Amniotic stem cell (primary cell): Measurements from ENCODE around the gene ASB9.
"Not testable (repeated sequence)": the region's sequence is repeated elsewhere in the genome, so short reads cannot be mapped to it uniquely, and the experiment has no call there.

ENCODE experiments used
- DNase-seq: peaks from one replicate; lab custom pipeline; 2025; lab: John Stamatoyannopoulos, UW

The ASB9 gene

GRCh38 chrX:15269618-15270521 is at the start of gene ASB9:
Gene ASB9 (minus strand): TSS chrX:15270083. CDS start chrX:15269874, 209 bp downstream.
- DNase-seq = peak; percentile 7

- no peak for DNase-seq
Observed at GRCh38 chrX:15319075-15319474, 49.2 kb upstream of the ASB9 start.

DNA sequence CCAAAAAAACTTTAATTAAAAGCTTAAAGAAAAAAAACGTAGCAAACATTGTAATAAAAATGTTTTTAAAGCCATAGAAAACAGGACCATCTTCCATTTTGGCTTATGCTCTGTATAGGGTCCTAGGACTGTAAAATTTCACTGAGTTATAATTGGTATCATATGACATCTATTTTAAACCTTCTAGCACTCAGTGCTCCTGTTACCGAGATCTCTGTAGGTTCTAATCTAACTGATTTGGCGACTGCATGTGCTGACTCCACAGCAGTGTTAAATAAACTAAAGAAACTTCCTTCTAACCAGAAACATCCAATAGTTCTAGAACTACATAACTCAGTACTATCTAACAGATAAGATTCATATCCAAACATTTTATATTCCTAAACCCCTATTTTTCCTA is 45.6 kb upstream of the ASB9 start, which contains the start of gene ASB11:
TSS of gene ASB11 (minus strand) at position 132 of the 400 bp plus-strand sequence. CDS start at position 97, 35 bp downstream.
- no peak for DNase-seq

DNA sequence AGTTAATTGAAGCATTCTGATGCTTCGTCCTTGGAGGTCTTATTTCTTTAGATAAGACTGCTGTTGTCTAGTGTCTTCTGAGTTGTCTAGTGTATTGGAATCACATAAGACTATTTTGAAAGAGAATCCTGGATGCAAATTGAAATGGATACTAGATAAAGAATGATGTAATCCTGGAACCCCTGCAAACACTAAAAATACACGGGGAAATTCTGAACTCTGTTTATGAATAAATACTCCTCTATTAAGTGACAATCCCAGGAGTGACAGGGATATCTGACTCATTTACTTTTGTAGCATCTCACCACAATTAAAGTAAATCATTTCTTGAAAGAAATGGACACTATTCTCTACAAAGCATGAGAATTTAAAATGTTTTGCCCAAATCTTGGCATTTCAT is 44.6 kb upstream of the ASB9 start:
- no peak for DNase-seq

DNA sequence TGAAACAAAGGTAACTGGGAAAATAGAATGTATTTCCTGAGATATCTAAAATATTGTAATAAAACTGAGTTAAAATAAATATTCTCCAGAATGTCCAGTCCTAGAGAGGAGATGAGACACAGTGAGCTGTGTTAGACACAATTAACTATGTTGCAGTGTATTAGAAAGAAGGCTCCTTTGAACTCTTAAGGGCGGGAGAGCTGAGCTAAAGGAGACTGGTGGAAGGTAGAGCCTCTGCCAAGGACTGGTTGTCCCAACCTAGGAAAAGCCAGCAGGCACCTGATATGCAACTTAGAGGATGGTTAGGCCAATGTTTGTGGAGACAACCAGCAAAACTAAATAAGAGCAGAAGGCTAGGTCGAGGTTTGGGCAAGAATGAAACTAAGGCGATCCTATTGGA is 41.2 kb upstream of the ASB9 start:
- DNase-seq = no peak

- DNase-seq = no peak
Observed at GRCh38 chrX:15310117-15310516, 40.2 kb upstream of the ASB9 start.

- DNase-seq = not testable (repeated sequence)
Observed at GRCh38 chrX:15305899-15306298, 36.0 kb upstream of the ASB9 start.

DNA sequence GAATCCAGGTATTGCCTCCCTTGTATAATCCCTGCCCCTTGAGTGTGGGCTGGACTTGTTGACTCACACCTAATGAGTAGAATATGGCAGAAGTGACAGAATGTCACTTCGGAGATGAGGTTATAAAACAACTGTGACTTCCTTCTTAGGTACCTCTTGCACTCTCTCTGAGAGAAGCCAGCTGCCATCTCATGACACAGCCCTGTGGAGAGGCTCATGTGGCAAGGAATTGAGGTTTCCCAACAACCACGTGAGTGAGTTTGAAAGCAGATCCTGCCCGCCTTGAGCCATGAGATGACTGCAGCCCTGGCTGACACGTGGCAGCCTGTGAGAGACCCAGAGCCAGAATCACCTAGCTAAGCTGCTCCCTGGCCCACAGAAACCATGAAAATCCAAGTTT is 32.0 kb upstream of the ASB9 start:
- no peak for DNase-seq

GRCh38 chrX:15299941-15300851 is 30.3 kb upstream of the ASB9 start:
- no peak for DNase-seq

DNA sequence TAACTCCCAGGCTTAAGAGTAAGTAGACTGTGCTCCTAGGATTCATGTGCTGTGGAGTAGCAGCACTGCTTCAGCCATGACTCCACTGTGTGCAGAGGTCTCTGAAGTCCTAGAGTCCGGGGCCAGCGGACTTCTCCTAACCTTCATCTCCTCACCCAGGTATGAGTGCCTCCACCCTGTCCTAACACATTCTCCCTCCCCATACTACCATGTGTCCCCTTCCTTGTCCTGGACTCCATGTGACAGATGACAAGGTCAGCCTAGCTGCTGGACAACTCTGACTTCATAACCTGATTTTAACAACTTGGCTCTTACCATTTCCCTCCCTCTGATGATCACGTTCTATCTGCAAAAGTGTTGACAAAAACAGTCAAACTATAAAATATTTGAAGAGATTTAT is 28.9 kb upstream of the ASB9 start:
- no peak for DNase-seq

DNA sequence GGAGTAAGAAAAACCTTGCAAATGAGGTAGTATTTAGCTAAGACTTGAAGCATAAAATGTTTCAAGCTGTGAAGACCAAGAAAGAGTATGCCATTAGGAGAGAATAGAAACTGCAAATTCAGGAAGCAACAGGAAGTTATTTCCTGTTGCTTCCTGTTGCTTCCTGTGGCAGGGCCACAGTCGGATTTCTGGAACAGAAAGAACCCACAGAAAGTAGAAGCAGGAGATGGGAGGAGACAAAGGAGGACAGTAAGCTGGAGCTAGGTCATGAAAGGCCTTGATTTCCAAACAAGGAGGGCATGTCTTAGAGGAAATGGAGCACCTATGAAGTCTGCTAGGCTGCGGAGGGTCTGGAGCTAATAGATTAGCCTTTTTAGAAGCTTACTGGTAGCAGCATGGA is 28.3 kb upstream of the ASB9 start:
- DNase-seq = no peak

DNA sequence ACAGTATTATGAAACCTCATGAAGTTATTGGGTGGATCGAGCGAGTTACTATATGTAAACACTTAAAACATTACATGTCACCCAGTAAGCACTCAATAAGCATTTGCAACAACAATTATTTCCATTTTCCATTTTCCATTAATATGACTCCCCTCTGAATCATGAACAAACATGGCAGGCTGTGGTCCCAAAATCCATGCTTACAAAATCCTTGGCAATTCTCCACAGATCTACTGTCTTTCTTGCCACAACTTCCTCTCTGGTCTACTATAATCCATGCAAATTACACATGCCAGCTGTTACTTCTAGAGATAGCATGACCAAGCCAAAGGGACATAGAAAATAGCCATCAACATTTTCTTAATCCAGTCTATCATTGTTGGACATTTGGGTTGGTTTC is 23.6 kb upstream of the ASB9 start:
- no peak for DNase-seq

DNA sequence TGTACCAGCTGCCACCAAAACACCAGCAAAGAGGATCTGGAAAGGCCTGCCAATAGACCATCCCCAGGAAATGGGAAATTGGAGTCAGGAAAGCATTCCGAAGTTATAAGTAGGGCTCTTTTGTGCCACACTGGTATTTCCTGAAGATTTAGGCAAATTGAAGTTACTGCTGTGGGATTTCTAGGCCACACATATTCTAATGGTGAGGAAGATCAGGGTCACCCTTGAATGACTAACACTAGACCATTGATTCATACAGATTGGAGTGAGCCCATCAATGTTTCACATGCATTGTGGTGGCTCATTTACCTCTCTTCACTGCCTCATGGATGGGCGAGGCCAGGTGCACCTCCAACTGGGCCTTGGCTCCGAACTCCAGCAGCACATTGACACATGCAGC is 23.0 kb upstream of the ASB9 start:
- no peak for DNase-seq

GRCh38 chrX:15277604-15278003 is 7.7 kb upstream of the ASB9 start:
- no peak for DNase-seq

GRCh38 chrX:15274946-15275345 is 5.1 kb upstream of the ASB9 start:
- no peak for DNase-seq

GRCh38 chrX:15273275-15273674 is 3.4 kb upstream of the ASB9 start:
- DNase-seq = not testable (repeated sequence)

GRCh38 chrX:15271757-15272156 is 1.9 kb upstream of the ASB9 start:
- no peak for DNase-seq

DNA sequence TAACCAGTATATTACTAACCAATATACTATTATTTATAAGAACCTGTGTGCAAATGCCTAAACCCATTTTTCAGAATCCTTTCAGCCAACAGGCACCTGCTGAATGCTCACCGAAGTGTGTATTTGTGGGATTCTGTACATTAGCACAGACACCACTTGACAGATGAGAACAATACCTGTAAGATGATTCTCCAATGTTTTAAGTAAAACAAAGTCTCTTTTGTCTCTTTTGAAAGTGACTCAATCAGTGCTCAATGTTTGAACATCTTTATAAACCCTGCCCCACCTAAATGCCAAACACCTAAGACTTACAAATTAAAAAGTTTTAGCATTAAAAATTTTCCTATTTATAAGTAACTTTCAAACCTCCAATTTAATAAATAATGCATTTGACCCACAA is 763 bp downstream of the ASB9 start:
- no peak for DNase-seq

DNA sequence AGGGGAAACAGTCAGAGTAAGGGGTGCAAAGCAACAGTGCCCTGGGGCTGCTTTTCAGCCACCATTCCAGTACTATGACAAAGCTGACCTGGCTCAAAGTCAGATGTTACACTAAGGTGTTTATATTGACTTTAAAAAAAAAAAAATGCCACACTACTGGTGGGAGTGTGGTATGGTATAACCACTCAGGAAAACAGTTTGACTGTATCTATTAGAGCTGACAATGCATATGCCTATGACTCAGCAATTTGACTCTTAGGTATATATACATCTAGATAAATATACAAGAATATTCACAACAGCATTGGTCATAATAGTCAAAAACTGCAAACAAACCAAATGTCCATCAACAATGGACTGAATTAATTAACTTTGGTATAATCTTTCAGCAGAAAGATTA is 15.0 kb downstream of the ASB9 start:
- DNase-seq = no peak

DNA sequence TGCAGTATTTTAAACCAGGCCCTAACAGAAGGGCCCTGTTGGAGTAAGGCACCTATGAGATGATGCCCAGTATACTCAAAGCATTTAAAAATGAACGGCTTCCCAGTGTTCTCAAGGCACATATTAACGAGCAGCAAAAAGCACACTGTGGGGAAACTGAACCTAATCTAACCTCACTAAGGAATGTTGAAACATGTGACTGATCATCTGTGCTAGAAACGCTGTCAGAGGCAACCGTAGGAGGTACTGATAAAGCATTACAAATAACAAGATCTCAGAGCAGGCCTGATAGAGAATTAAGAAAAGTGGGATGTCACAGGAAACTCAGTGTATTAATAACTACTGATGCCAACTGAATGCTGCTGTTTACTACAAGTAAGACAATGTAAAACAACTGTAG is 24.0 kb downstream of the ASB9 start:
- DNase-seq = no peak

DNA sequence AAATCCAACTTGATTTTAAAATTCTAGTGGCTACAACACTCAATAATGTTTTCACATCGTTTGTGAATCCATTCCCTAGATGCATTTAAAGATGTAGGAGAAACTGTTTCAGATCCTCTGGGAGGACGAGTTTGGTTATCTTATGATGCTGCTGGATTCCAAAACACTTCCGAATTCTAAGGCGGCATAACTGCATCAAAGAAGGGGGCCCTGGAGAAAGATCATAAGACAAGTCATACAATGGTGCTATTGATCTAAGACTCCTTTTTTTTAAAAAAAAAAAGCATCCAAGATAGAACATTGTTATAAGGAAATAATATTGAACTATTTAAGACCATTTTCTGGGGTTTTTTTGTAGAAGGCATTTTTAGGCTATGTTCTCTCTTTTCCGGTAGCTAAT is 25.5 kb downstream of the ASB9 start:
- DNase-seq = no peak

GRCh38 chrX:15242899-15243555 is 26.9 kb downstream of the ASB9 start:
- DNase-seq = peak; percentile 27
